GM23248 (cell line): ENCODE data around the gene OSBPL7.

Experiments
- EZH2 ChIP-seq: fragments of 200-600 bp; sonication (generic); IDR thresholded peaks from 2 replicates; pipeline ENCODE4 v1.6.1; 2018; ENCODE audit warnings: antibody characterized with exemption, mild to moderate bottlenecking; ENCODE audit not compliant: insufficient read depth, poor library complexity, severe bottlenecking
- EZH2phosphoT487 ChIP-seq: fragments of 200-600 bp; sonication (generic); IDR thresholded peaks from 2 replicates; pipeline ENCODE4 v1.6.1; 2018; ENCODE audit warnings: antibody characterized with exemption, moderate library complexity, mild to moderate bottlenecking, low read depth; ENCODE audit not compliant: insufficient read depth

DNA sequence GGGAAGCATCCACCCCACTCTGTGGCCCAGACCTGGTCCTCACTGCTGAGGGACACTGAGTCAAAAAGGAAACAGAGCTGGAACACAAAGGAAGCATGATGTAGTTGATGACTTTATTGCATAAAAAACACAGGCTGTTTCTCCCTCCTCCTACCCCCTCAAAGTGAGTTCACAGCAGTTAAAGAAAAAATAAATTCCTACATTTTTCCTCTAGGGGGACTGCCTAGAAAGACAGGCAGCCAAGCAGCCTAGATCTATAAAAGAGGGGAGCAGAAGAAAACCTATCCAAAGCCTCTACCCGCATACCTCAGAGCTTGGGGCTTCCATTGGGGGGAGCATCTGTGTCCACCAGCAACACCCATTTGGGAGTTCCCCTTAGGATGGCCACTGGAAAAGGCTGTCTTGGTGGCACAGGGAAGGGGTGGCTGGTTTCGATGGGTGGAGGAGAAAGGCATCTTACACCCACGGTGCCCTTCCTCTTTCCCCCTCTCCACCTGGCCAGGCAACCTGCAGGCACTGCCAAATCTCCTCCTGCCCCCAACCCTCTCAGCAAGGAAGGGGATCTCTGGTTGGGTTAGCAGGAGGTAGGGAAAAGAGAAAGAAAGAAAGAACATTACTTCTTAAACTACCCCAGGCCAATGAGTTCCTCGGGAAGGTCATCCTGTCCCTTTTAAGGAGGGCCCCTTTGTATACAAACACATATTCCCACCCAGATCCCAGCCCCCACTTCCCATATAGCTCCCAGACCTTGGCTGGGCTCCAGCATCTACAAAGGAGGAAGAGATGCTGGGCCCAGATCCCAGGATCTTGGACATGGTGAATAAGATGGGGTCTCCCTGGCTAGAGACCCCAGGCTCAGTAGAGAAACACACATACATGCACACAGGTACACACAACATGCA, 23.5 kb upstream of the OSBPL7 start:
- no peak for TF ChIP-seq EZH2
- TF ChIP-seq EZH2phosphoT487, result no peak
